ENCODE results near the gene NOS1AP.

Gene NOS1AP

DNA sequence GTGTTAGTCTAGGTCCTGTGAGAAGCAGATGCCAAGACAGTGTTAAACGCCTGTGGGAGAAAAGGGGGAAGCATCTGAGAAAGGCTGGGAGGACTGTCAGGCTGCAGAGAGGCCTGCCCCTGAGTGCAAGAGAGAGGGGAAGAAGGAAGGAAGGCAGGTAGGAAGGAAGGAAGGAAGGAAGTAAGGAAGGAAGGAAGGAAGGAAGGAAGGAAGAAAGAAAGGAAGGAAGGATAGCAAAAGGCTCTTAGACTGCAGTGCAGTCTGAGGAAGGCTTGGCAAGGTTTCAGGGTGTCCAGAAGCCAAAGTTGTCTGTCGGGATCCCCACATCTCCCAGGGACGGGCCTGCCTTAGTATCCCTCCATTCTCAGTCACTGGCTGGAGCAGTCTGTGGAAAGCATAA is 224.5 kb downstream of the NOS1AP start:
- H3K36me3 ChIP-seq: no peaks in the 10 kb centered on the region

DNA sequence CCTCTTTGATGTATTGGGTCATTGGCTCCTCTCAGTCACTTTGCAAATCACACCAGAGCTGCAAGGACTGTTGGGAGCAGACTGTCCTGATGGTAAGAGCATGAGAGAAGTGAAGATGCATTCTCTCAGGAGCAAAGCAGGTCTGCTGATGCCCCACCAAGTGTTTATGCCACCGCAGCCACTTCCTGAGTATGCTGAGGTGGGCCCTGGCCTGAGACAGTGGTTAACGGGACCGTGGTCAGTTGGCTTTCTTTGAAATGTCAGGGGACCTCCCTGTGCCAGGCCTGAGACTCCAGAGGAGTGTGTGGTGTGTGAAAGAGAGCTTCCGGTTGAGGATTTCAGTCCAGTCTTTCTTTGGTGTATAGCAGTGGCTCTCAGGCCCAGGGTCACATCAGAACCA is 227.7 kb downstream of the NOS1AP start:
- Histone ChIP-seq H3K27ac (no peak overlapping the region), H3K9me3 (peaks cover 0 to 6% (median 0%) of the 10 kb centered on the region in 3 donors), H3K27me3 (no peaks in the 10 kb centered on the region), H3K4me1 (peaks cover 0 to 6% (median 0%) of the 10 kb centered on the region in 4 donors), H3K4me3 (no peak overlapping the region), H3K36me3 (no peaks in the 10 kb centered on the region)
- no peak for DNase-seq
- intact Hi-C loops (cut with DNase I; ENCODE audit: low total_unique reads): no loop called here
- TF ChIP-seq, protein P1, sequence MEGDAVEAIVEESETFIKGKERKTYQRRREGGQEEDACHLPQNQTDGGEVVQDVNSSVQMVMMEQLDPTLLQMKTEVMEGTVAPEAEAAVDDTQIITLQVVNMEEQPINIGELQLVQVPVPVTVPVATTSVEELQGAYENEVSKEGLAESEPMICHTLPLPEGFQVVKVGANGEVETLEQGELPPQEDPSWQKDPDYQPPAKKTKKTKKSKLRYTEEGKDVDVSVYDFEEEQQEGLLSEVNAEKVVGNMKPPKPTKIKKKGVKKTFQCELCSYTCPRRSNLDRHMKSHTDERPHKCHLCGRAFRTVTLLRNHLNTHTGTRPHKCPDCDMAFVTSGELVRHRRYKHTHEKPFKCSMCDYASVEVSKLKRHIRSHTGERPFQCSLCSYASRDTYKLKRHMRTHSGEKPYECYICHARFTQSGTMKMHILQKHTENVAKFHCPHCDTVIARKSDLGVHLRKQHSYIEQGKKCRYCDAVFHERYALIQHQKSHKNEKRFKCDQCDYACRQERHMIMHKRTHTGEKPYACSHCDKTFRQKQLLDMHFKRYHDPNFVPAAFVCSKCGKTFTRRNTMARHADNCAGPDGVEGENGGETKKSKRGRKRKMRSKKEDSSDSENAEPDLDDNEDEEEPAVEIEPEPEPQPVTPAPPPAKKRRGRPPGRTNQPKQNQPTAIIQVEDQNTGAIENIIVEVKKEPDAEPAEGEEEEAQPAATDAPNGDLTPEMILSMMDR (IDR thresholded peaks at IDR 0.05): no peak

More for the DNA sequence above, 224.5 kb downstream of the NOS1AP start:
- no peaks in the 10 kb centered on the region for H3K27me3 ChIP-seq
- no peak overlapping the region for H3K27ac ChIP-seq
- intact Hi-C loops (cut with DNase I; ENCODE audit: low total_unique reads): no loop called here
- H3K9me3 ChIP-seq: no peaks in the 10 kb centered on the region
- no peak overlapping the region for H3K4me3 ChIP-seq
- DNase-seq: no peak
- TF ChIP-seq, protein P1 (IDR thresholded peaks at IDR 0.05): no peak
- H3K4me1 ChIP-seq: peaks cover 0 to 6% (median 0%) of the 10 kb centered on the region in 4 donors

DNA sequence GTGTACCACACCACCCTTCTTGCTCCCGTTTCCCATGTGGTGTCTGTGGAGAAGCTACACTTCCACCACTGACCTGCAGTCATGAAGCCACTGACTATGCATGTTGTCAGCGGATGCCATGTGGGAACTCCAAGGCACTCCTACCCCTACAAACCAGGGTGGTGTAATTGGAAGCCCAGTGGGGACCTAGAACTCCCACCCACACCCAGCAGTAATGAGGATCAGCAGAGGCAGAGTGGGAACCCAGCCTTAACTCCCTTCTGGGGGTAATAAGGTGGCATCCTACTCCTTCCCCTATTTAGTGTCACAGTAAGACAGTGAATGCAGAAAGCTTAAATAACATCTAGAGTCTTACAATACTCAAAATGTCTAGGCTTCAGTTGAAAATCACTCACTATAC is 228.8 kb downstream of the NOS1AP start:
- TF ChIP-seq, protein P1 (IDR thresholded peaks at IDR 0.05): no peak
- H3K4me3 ChIP-seq: no peak overlapping the region
- peaks cover 0 to 6% (median 0%) of the 10 kb centered on the region in 3 donors for H3K9me3 ChIP-seq
- H3K36me3 ChIP-seq: no peaks in the 10 kb centered on the region
- H3K27me3 ChIP-seq: no peaks in the 10 kb centered on the region
- intact Hi-C loops (cut with DNase I; ENCODE audit: low total_unique reads): no loop called here
- no peaks in the 10 kb centered on the region for H3K4me1 ChIP-seq
- H3K27ac ChIP-seq: no peak overlapping the region
- no peak for DNase-seq

DNA sequence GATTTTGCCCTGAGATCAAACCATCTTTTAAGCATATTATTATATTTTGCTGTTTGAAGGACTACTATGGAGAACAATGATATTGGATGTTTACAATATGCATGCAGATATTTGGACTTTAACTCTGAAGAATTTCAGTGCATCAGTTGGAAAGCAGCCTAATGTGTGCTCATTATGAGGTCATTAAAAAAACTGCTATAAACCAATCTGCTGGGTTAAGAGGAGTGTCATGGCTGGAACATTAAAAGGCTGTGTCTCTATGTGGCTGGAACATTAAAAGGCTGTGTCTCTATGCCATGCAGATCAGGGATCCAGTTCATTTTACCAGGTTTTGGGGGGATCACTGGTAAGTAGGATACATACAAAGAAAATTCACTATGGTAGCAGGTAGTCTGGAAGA is 229.5 kb downstream of the NOS1AP start:
- Histone ChIP-seq H3K36me3 (no peaks in the 10 kb centered on the region), H3K27me3 (no peaks in the 10 kb centered on the region), H3K4me3 (no peak overlapping the region), H3K27ac (no peak overlapping the region), H3K4me1 (no peaks in the 10 kb centered on the region), H3K9me3 (peaks cover 0 to 6% (median 0%) of the 10 kb centered on the region in 3 donors)
- DNase-seq: no peak
- TF ChIP-seq, protein P1 (IDR thresholded peaks at IDR 0.05): no peak
- intact Hi-C loops (cut with DNase I; ENCODE audit: low total_unique reads): no loop called here

DNA sequence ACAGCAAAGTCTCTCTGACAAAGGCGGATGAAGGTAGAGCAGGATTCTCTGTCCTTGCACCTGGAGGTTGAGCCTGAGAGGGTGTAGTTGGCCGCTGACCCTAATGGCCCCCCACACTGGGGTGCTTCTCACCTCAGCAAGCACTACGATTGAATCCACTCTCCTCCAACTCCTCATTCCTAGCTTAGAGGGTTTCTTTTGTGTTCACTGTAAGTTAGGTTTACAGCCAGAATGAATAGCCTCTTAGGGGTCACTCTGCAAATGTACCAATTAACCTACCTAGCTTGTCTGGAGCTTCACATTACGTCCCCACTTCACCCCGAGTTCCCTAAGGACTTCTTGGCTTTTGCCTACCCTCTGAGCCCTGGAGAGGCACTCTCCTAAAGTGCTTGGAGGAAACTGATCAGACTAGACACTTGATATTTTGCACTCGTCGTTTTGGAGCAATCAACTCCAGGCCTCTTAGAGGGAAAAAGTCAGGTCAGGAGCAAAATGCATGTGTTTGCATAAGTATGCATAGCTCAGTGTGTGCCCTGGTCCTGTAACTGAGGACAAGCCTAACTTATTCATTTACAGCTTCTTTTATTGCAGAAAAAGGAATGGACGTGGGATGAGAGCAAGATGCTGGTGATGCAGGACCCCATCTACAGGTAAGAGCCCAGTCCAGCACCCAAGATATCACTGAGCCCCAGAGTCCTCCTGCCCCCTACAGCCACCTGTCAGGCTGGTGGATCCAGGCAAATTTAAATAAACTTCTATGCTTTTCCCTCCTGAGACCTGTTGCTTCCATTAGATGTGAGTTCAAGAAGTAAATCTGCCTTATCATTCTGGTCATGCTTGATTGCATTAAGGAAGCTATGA is 230.8 kb downstream of the NOS1AP start:
- intact Hi-C loops (cut with DNase I; ENCODE audit: low total_unique reads): no loop called here
- no peak for DNase-seq
- Histone ChIP-seq H3K4me3 (no peak overlapping the region), H3K9me3 (peaks cover 0 to 6% (median 0%) of the 10 kb centered on the region in 3 donors), H3K27me3 (no peaks in the 10 kb centered on the region), H3K27ac (no peak overlapping the region), H3K4me1 (no peaks in the 10 kb centered on the region), H3K36me3 (no peaks in the 10 kb centered on the region)
- TF ChIP-seq, protein P1 (IDR thresholded peaks at IDR 0.05): no peak

All from tibial artery (tissue), 4 donors.